ENCODE results near the gene PNMA1.

PNMA1 gene

GRCh38 chr14:73747379-73748211 lies 33.4 kb upstream of the PNMA1 start:
- intact Hi-C loops (cut with DNase I; ENCODE audit: low total_unique reads) = no loop called here
- no peak for TF ChIP-seq CTCF (IDR thresholded peaks at IDR 0.05)

GRCh38 chr14:73746520-73747378 lies 32.6 kb upstream of the PNMA1 start:
- H3K9me3 ChIP-seq = no peaks in the 10 kb centered on the region
- H3K27me3 ChIP-seq = no peaks in the 10 kb centered on the region
- peaks cover 31 to 100% (median 96%) of the 10 kb centered on the region in 4 donors for H3K4me1 ChIP-seq
- peak overlapping the region; percentile 86 to 96 for H3K27ac ChIP-seq
- TF ChIP-seq CTCF (IDR thresholded peaks at IDR 0.05) = no peak
- peaks cover 0 to 4% (median 0%) of the 10 kb centered on the region in 3 donors for H3K36me3 ChIP-seq
- DNase-seq = no peak
- H3K4me3 ChIP-seq = no peak overlapping the region
- intact Hi-C loops (cut with DNase I; ENCODE audit: low total_unique reads) = no loop called here

More at GRCh38 chr14:73747379-73748211, 33.4 kb upstream of the PNMA1 start:
- Histone ChIP-seq H3K27me3 (no peaks in the 10 kb centered on the region), H3K36me3 (peaks cover 0 to 4% (median 0%) of the 10 kb centered on the region in 3 donors), H3K4me3 (no peak overlapping the region), H3K4me1 (peaks cover 24 to 100% (median 96%) of the 10 kb centered on the region in 4 donors), H3K9me3 (no peaks in the 10 kb centered on the region), H3K27ac (peak overlapping the region; percentile 86 to 96)
- no peak for DNase-seq

GRCh38 chr14:73745571-73746519 lies 31.7 kb upstream of the PNMA1 start:
- Histone ChIP-seq H3K4me1 (peaks cover 31 to 100% (median 94%) of the 10 kb centered on the region in 4 donors), H3K27ac (peak overlapping the region; percentile 86 to 96), H3K4me3 (no peak overlapping the region), H3K27me3 (no peaks in the 10 kb centered on the region), H3K9me3 (no peaks in the 10 kb centered on the region), H3K36me3 (peaks cover 0 to 4% (median 0%) of the 10 kb centered on the region in 3 donors)
- no peak for TF ChIP-seq CTCF (IDR thresholded peaks at IDR 0.05)
- no peak for DNase-seq
- intact Hi-C loops (cut with DNase I; ENCODE audit: low total_unique reads) = no loop called here

GRCh38 chr14:73744874-73745529 lies 30.8 kb upstream of the PNMA1 start:
- no peaks in the 10 kb centered on the region for H3K9me3 ChIP-seq
- H3K4me1 ChIP-seq = peaks cover 31 to 100% (median 94%) of the 10 kb centered on the region in 4 donors
- peak overlapping the region; percentile 86 to 96 for H3K27ac ChIP-seq
- no peak overlapping the region for H3K4me3 ChIP-seq
- H3K36me3 ChIP-seq = peaks cover 0 to 4% (median 0%) of the 10 kb centered on the region in 3 donors
- no peaks in the 10 kb centered on the region for H3K27me3 ChIP-seq
- no peak for DNase-seq
- intact Hi-C loops (cut with DNase I; ENCODE audit: low total_unique reads) = no loop called here
- no peak for TF ChIP-seq CTCF (IDR thresholded peaks at IDR 0.05)

Data from tibial artery (tissue), 4 donors.